Left lung (tissue), 10 donors: ENCODE results near the gene TCEAL6. TPM values are rescaled to one million over a fixed set of nuclear protein-coding genes. Genes with fewer than 3 reads are reported as not detected.

Source experiments
- ATAC-seq: fragments of 200-7000 bp; cut with Tn5 transposase; one replicate; pipeline ENCODE4 v1.9.1; 2020; ENCODE audit warnings: moderate library complexity
- DNase-seq, 4 donors: peaks; one replicate each; pipeline ENCODE4 v3.0.0-alpha.2; 2013 to 2020
- H3K27ac ChIP-seq, 2 donors: fragments of 200-600 bp; sonication (generic) in 1 of 2; one replicate each; pipeline versions ENCODE4 v1.5.0 to v1.8.0; 2020 to 2021
- H3K27me3 ChIP-seq, 2 donors: fragments of 200-600 bp; sonication (generic) in 1 of 2; one replicate each; pipeline versions ENCODE4 v1.5.0 to v1.8.0; 2020 to 2021
- H3K36me3 ChIP-seq, 2 donors: fragments of 200-600 bp; sonication (generic) in 1 of 2; one replicate each; pipeline versions ENCODE4 v1.5.0 to v1.8.0; 2020 to 2021
- H3K4me1 ChIP-seq, 2 donors: fragments of 200-600 bp; one replicate each; pipeline ENCODE4 v1.8.0; 2021
- H3K4me3 ChIP-seq, 2 donors: fragments of 200-600 bp; sonication (generic) in 1 of 2; one replicate each; pipeline versions ENCODE4 v1.5.0 to v1.8.0; 2020 to 2021; ENCODE audit warnings: mild to moderate bottlenecking in 1 of 2
- H3K9me3 ChIP-seq, 2 donors: fragments of 200-600 bp; sonication (generic) in 1 of 2; one replicate each; pipeline versions ENCODE4 v1.5.0 to v1.8.0; 2020 to 2021
- CTCF ChIP-seq, 2 donors: fragments of 200-600 bp; sonication (generic) in 1 of 2; IDR thresholded peaks; one replicate each; pipeline versions ENCODE4 v1.5.0 to v1.8.0; 2021; ENCODE audit warnings: antibody characterized with exemption in 2 of 2
- intact Hi-C, 2 donors: fragments of 100-400 bp; cut with DNase I; formaldehyde crosslinking; loops; one replicate each; pipeline versions ENCODE4 v1.11.2 to v1.14.2; 2022
- polyA plus RNA-seq, 6 donors: library from polyadenylated mRNA; unstranded; fragments of 120-200 nt; gene quantifications; one replicate each; pipeline ENCODE4 v1.2.1, GENCODE V29; 2013; ENCODE audit not compliant: insufficient read length in 6 of 6
- total RNA-seq, 2 donors: library from RNA; stranded (reverse); fragmentation: NEBNext Ultra II Directional; extraction: Animal tissue kit (Norgen Biotek cat#: 25700); gene quantifications; one replicate each; pipeline ENCODE4 v1.2.1, GENCODE V29; 2021
- donor health status: DM: no; HTN: yes; CAD: no.
- donor health status: DM: no; HTN: no; CAD: no.

The TCEAL6 gene
- total and polyA plus RNA-seq, 8 donors: 0.23 TPM; not detected in 7

DNA sequence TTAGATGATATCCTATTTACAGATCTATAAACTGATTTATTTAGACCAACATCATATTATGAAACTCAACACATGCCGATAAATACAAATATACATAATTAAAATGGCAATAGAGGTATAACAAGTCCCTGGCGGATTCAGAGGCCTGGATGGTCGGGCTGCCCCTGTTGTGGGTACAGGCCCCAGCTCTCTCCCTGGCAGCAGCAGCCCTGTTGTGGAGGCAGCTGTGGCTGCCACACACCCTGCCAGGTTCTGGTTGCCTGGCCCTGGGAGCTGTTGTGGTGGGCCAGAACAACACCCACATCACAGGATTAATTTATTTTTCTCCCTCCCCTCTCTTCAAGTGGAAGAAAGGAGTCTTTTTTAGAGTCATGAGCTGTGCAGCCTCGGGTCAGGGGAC, 28.9 kb downstream of the TCEAL6 start:
- H3K36me3 ChIP-seq: no peaks in the 10 kb centered on the region
- intact Hi-C loops: no loop called here

More for the DNA sequence above, 28.9 kb downstream of the TCEAL6 start:
- no peak overlapping the region for H3K4me3 ChIP-seq
- ATAC-seq (no peak), DNase-seq (no peak)
- no peak overlapping the region for H3K27ac ChIP-seq
- H3K4me1 ChIP-seq: no peaks in the 10 kb centered on the region
- TF ChIP-seq CTCF (IDR thresholded peaks at IDR 0.05): no peak
- no peaks in the 10 kb centered on the region for H3K9me3 ChIP-seq
- H3K27me3 ChIP-seq: peaks cover 0 to 3% of the 10 kb centered on the region in 2 donors

Other genes starting within 250 kb of the TCEAL6 start
- gene ZMAT1, start 210.5 kb downstream of the TCEAL6 start, total RNA-seq: 1 to 10 TPM; 3.3 to 3.4 TPM
- gene ZMAT1, start 210.5 kb downstream of the TCEAL6 start, polyA plus RNA-seq: 10 to 100 TPM; 21.5 to 30.8 (median 27.8) TPM
- gene TCEAL2, start 16.8 kb downstream of the TCEAL6 start, total RNA-seq: 1 to 10 TPM; 3.3 to 4.4 TPM
- 1 to 10 TPM; 1.1 to 3.3 (median 2.3) TPM for gene TCEAL2, start 16.8 kb downstream of the TCEAL6 start, polyA plus RNA-seq
- gene BEX5, start 13.5 kb upstream of the TCEAL6 start, total RNA-seq: 1 to 10 TPM; 4.7 to 4.9 TPM
- gene BEX5, start 13.5 kb upstream of the TCEAL6 start, polyA plus RNA-seq: 1 to 10 TPM; 1.4 to 3.4 (median 2.4) TPM
- not detected for gene TCP11X1, start 72.8 kb upstream of the TCEAL6 start, total RNA-seq
- under 1 TPM in 1 of 6 donors, not detected in 5; 0.25 TPM for gene TCP11X1, start 72.8 kb upstream of the TCEAL6 start, polyA plus RNA-seq
- gene NXF2, start 104.7 kb upstream of the TCEAL6 start, total RNA-seq: under 1 TPM in 1 of 2 donors, not detected in 1; 0.24 TPM
- under 1 TPM in 3 of 6 donors, not detected in 3; 0.14 to 0.24 (median 0.18) TPM for gene NXF2, start 104.7 kb upstream of the TCEAL6 start, polyA plus RNA-seq